ENCODE measurements around the gene OR52W1.

The OR52W1 gene

GRCh38 chr11:6199174-6199810 lies at the start of gene OR52W1:
OR52W1 (plus strand) TSS chr11:6199224; CDS start chr11:6199224, 0 bp downstream.
- in situ Hi-C loops (cut with MboI; ENCODE audit: low sequenced_read_pairs): no loop called here

- in situ Hi-C loops (cut with MboI; ENCODE audit: low sequenced_read_pairs): no loop called here
Observed at GRCh38 chr11:6151117-6151516, 47.9 kb upstream of the OR52W1 start.

DNA sequence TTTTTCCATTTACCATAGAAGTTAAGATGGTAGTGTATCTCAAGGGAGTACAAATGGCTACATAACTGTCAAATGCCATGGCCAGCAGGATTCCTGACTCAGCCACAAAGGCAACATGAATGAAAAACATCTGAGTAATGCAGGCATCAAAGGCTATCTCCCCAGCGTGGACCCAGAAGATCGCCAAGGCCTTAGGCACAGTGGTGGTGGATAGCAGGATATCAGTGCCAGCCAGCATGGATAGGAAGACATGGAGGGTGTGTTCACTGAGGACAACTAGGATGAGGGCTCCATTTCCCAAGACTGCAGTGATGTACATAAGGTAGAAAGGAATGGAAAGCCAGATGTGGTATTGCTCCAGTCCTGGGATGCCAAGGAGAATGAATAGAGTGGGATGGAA lies 46.9 kb upstream of the OR52W1 start:
- in situ Hi-C loops (cut with MboI; ENCODE audit: low sequenced_read_pairs): no loop called here

DNA sequence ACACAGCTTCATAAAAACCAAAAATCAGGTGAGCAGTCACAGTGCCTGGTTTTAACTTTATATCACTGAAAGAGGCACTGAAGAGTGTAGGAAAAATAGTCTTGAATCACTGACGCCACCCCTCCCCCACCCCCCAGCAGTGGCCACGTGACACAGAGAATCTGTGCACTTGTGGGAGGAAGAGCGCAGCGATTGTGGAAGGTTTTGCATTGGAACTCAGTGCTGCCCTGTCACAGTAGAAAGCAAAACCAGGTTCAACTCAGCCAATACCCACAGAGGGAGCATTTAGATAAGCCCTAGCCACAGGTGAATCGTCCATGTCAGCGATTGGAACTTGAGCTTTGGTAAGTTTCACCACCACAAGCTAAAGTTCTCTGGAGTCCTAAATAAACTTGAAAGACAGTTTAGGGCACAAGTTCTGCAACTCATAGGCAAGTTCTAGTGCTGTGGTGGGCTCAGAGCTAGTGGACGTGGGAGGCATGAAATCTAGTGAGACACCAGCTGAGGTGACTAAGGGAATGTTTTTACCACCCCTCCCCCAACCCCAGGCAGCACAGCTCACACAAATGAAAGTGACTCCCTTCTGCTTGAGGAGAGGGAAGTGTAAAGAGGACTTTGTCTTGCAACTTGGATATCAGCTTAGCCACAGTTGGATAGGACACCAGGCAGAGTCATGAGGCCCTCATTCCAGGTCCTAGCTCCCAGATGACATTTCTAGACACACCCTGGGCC lies 42.2 kb upstream of the OR52W1 start:
- in situ Hi-C loops (cut with MboI; ENCODE audit: low sequenced_read_pairs): no loop called here

GRCh38 chr11:6170226-6170625 lies 28.8 kb upstream of the OR52W1 start, which contains the start of gene OR52B2:
OR52B2 (minus strand) TSS chr11:6170326; CDS start chr11:6170326, 0 bp downstream.
- in situ Hi-C loops (cut with MboI; ENCODE audit: low sequenced_read_pairs): no loop called here

DNA sequence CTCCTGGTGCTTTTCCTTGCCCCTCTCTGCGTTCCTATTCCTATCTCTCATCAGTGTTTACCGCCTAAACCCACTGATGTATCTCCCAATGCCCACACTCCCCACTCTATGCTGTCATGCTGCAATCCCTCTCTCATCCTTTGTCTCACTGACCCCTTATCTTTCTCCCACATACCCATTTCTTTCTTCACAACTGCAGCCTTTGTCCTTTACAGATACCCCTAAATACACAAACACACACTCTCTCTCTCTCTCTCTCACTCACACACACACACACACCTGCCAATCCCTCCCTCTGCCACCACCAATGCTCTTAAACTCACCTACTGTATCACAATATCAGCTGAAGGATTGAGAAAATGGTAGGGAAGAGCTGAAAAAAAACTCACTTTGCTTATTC lies 23.6 kb upstream of the OR52W1 start:
- in situ Hi-C loops (cut with MboI; ENCODE audit: low sequenced_read_pairs): no loop called here

DNA sequence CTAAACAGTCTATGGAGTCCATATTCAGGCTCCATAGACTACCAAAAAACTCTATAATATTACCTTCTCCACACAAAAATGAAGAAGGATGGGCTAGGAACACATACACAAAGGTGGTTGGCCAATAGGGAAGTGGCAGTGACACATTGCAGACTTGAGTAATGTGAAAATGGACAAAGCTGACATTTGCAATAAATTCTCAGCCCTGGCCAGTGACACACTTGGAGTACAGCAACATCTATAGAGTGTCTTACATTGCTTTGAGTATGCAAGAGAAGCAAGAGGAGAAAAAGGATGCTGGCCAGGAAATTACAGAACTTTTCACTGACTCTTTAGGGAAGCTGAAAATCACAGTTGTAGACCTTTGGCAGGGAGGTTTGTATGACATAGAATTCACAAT lies 7.3 kb upstream of the OR52W1 start:
- in situ Hi-C loops (cut with MboI; ENCODE audit: low sequenced_read_pairs): no loop called here

DNA sequence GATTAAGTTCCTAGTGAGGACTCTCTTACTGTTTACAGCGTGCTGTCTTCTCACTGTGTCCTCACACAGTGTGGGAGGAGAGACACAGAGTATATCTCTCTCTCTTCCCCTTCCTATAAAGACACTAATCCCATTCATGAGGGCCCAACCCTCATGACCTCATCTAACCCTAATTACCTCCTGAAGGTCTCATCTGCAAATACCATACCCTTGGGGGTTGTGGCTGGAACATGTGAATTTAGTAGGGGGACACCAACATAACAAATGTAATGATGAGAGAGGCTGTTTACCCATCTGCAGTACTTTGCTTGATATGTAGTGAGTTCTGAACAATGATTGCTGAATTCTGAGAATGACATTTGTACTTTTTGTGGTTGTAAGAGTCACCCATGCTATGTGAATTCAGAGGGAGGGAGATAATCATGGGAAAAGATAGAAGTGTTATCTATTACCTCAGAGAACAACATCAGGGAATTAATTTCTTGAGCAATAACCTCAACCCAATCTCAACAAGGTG lies 4.9 kb upstream of the OR52W1 start:
- in situ Hi-C loops (cut with MboI; ENCODE audit: low sequenced_read_pairs): no loop called here

DNA sequence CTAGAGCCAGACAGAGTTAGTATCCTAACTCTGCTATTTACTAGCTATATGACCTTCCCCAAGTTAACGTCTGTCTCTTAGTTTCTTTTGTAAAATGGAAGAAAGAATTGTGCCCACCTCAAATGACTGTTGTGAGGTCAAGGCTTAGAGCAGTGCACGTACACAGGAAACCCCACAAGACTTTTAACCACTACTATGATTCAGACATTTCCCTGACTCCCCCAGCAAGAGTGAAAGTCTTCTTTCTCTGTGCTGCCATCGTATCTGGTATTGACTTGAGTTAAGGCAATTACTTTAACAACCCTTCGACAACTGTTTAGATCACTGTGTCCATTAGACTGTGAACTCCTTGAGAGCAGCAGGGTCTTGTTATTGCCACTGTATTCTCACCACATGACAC lies 2.6 kb upstream of the OR52W1 start:
- in situ Hi-C loops (cut with MboI; ENCODE audit: low sequenced_read_pairs): no loop called here

DNA sequence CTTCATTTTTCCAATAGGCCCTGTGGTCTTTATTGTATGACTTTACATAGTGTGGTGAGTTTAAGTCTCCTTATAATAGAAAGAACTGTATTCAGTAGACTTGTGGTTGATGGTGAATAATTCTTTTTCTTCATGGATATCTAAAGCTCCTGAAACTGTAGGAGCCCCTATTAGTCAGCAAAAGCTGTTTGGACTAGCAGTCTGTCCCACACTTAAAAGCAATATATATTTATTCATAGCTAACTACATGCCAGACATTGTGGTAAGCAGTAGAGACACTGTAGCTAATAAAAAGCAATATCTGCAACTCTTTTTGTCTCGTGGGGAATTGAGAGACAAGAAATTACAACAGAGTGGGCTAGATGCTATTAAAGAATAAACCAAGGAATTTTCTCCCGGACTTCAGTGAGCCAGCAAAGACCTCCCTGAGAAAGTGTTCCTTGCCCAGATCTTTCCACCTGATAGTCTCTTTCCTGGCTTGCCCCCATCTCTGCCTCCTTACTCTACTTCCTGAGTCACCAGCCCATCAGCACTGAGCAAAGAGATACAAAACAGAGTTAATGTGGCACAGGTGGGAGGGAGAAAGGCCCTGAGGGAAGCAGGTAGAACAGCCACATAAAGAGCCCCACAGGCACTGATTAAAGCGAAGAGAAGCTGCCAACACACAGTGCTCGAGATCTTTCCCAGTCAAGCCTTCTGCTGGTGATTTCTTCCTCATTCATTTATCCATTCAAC lies 1.4 kb upstream of the OR52W1 start:
- in situ Hi-C loops (cut with MboI; ENCODE audit: low sequenced_read_pairs): no loop called here

GRCh38 chr11:6200975-6201374 lies 2.0 kb downstream of the OR52W1 start:
- in situ Hi-C loops (cut with MboI; ENCODE audit: low sequenced_read_pairs): no loop called here

- in situ Hi-C loops (cut with MboI; ENCODE audit: low sequenced_read_pairs): no loop called here
Observed at GRCh38 chr11:6201481-6201880, 2.5 kb downstream of the OR52W1 start.

DNA sequence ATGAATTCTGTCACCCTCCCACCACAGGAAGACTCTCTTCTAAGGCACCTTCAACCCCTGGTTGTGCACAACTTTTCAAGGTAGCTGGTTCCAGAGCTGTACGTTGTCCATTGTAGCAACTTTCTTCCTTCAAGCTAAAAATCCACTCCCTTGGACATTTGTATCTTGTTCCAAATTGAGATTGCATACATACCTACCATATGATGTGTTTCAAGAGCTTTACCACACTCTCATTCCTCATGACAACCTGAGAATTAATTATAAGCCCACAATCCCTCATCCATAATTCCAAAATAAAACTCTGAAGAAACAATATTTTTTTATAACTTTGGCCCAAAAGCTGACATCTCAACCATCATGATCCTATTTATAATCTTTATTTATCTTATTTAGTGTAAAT lies 3.0 kb downstream of the OR52W1 start:
- in situ Hi-C loops (cut with MboI; ENCODE audit: low sequenced_read_pairs): no loop called here

DNA sequence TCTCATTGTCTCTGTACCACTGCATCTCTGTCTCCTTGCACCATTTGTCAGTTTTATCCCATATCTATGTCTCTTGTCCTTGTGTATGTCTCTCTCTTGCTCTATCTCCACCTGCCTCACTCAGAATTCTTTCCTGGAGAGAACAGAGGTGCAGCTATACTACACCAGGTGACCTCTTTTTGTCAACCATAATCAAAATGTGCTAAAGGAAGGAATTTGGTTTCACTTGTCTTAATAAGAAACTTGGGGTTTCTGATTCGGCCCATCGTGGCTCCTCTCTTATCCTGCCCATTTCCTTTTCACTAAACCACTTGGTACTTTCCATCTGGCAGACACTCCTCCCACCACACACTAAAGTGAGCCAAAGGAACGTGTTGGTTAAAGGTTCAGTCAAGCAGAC lies 4.3 kb downstream of the OR52W1 start:
- in situ Hi-C loops (cut with MboI; ENCODE audit: low sequenced_read_pairs): no loop called here

DNA sequence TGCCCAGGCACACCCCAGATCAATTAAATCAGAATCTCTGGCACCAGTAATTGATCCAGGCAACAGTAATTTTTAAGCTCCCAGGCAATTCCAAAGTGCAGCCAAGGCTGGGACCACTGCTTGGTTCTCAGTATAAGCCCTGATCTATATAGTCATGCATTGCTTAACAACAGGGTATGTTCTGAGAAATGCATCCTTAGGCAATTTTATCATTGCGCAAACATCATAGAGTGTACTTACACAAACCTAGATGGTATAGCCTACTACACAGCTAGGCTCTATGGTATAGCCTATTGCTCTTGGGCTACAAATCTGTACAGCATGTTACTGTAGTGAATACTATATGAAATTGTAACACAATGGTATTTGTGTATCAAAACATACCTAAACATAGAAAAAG lies 5.7 kb downstream of the OR52W1 start:
- in situ Hi-C loops (cut with MboI; ENCODE audit: low sequenced_read_pairs): no loop called here

- in situ Hi-C loops (cut with MboI; ENCODE audit: low sequenced_read_pairs): no loop called here
Observed at GRCh38 chr11:6205366-6205765, 6.3 kb downstream of the OR52W1 start, which contains the start of gene C11orf42. C11orf42 (plus strand) TSS chr11:6205557; CDS start chr11:6205616, 59 bp downstream.

- in situ Hi-C loops (cut with MboI; ENCODE audit: low sequenced_read_pairs): no loop called here
Observed at GRCh38 chr11:6206456-6207180, 7.6 kb downstream of the OR52W1 start.

- in situ Hi-C loops (cut with MboI; ENCODE audit: low sequenced_read_pairs): no loop called here
Observed at GRCh38 chr11:6209801-6210200, 10.8 kb downstream of the OR52W1 start.

GRCh38 chr11:6210274-6210955 lies 11.4 kb downstream of the OR52W1 start:
- in situ Hi-C loops (cut with MboI; ENCODE audit: low sequenced_read_pairs): no loop called here

GRCh38 chr11:6214530-6214929 lies 15.5 kb downstream of the OR52W1 start:
- in situ Hi-C loops (cut with MboI; ENCODE audit: low sequenced_read_pairs): no loop called here

All from HL-60/S4 treated with phorbol 12-myristate 13-acetate at 8.2 ng/mL for 4 days and 3 days (cell line).